Endodermal cell (in vitro differentiated cells): ENCODE measurements around the gene CDH8. TPM values are rescaled to one million over a fixed set of nuclear protein-coding genes. Genes with fewer than 3 reads are reported as not detected.
"Not testable (repeated sequence)": the region's sequence is repeated elsewhere in the genome, so short reads cannot be mapped to it uniquely, and the experiment has no call there.

Experiments
- DNase-seq: peaks from one replicate; pipeline ENCODE4 v3.0.0-alpha.2; 2017
- H3K27ac ChIP-seq: 2 replicates; pipeline ENCODE4 v1.5.1; 2013; ENCODE audit warnings: mild to moderate bottlenecking, low read depth, low read length, moderate library complexity
- H3K27me3 ChIP-seq: 2 replicates; pipeline ENCODE4 v1.6.1; 2013; ENCODE audit warnings: mild to moderate bottlenecking, low read length, moderate library complexity; ENCODE audit not compliant: insufficient read depth, control insufficient read depth, poor library complexity, severe bottlenecking
- H3K36me3 ChIP-seq: 2 replicates; pipeline ENCODE4 v1.7.0; 2013; ENCODE audit warnings: mild to moderate bottlenecking, low read length, moderate library complexity; ENCODE audit not compliant: control insufficient read depth, insufficient read depth
- H3K4me1 ChIP-seq: one replicate; pipeline ENCODE4 v1.7.0; 2013; ENCODE audit warnings: low read length; ENCODE audit not compliant: control insufficient read depth, insufficient read depth
- H3K4me3 ChIP-seq: 2 replicates; pipeline ENCODE4 v1.5.1; 2013; ENCODE audit warnings: mild to moderate bottlenecking, low read length, moderate library complexity
- H3K9ac ChIP-seq: 2 replicates; pipeline ENCODE4 v1.6.1; 2013; ENCODE audit warnings: mild to moderate bottlenecking, low read length, moderate library complexity; ENCODE audit not compliant: poor library complexity, severe bottlenecking; ENCODE audit errors: extremely low read depth
- H3K9me3 ChIP-seq: 2 replicates; pipeline ENCODE4 v1.6.1; 2013; ENCODE audit warnings: mild to moderate bottlenecking, low read length, moderate library complexity; ENCODE audit not compliant: control insufficient read depth
- H3K27ac Mint-ChIP-seq: 2 replicates; pipeline ENCODE4 v1.8.0; 2020; ENCODE audit warnings: mixed read lengths
- H3K27me3 Mint-ChIP-seq: 2 replicates; pipeline ENCODE4 v1.8.0; 2021; ENCODE audit warnings: mild to moderate bottlenecking, mixed read lengths; ENCODE audit not compliant: insufficient read depth
- H3K36me3 Mint-ChIP-seq: 2 replicates; pipeline ENCODE4 v1.8.0; 2020; ENCODE audit warnings: low read depth, mixed read lengths
- H3K4me1 Mint-ChIP-seq: 2 replicates; pipeline ENCODE4 v1.8.0; 2020; ENCODE audit warnings: mixed read lengths
- H3K4me3 Mint-ChIP-seq: 2 replicates; pipeline ENCODE4 v1.8.0; 2020; ENCODE audit warnings: mild to moderate bottlenecking, moderate library complexity, mixed read lengths
- H3K9me3 Mint-ChIP-seq: 2 replicates; pipeline ENCODE4 v1.8.0; 2020; ENCODE audit warnings: mild to moderate bottlenecking, mixed read lengths
- CTCF ChIP-seq: fragments of 200-600 bp; sonication (generic); conservative IDR thresholded peaks from 2 replicates; pipeline ENCODE4 v1.5.0; 2021; ENCODE audit warnings: antibody characterized with exemption, mild to moderate bottlenecking
- WGBS, 2 experiments: methylation state at CpG; one replicate each; pipeline versions ENCODE4 v1.1.5 to v1.1.7; 2013; ENCODE audit warnings: missing lambda C conversion rate in 2 of 2, mixed read lengths in 1 of 2; ENCODE audit not compliant: insufficient coverage in 1 of 2, insufficient read length in 1 of 2; 5-methylcytosine and 5-hydroxymethylcytosine counted together
- total RNA-seq, 2 donors: library from RNA; stranded (reverse); fragmentation: NEBNext Ultra II Directional in 1 of 2; extraction: Animal tissue kit (Norgen Biotek cat#: 25700) in 1 of 2; gene quantifications; 2 replicates in 1 of 2; 3 replicates in 1 of 2; pipeline ENCODE4 v1.2.1, GENCODE V29; 2021

The CDH8 gene
- total RNA-seq, 2 donors from 2014 or later: 13.9 to 27.2 TPM

- Mint-ChIP-seq H3K27me3 (no peaks in the 10 kb centered on the region), H3K4me1 (peaks cover 28% of the 10 kb centered on the region), H3K4me3 (no peak overlapping the region), H3K9me3 (no peaks in the 10 kb centered on the region), H3K27ac (no peak overlapping the region), H3K36me3 (no peaks in the 10 kb centered on the region)
- TF ChIP-seq CTCF: no peak
- Histone ChIP-seq H3K27ac (no peak overlapping the region), H3K4me3 (no peak overlapping the region), H3K9ac (no peak overlapping the region), H3K4me1 (no peaks in the 10 kb centered on the region), H3K36me3 (no peaks in the 10 kb centered on the region), H3K27me3 (peaks cover 9% of the 10 kb centered on the region), H3K9me3 (no peaks in the 10 kb centered on the region)
- DNase-seq: no peak
- WGBS, 2 experiments: 88% methylated on average over 4 to 5 of the region's 5 CpGs
These were observed 322.5 kb downstream of the CDH8 start for GRCh38 chr16:61713787-61714186.

- H3K27ac Mint-ChIP-seq, H3K36me3 Mint-ChIP-seq, H3K27me3 Mint-ChIP-seq, H3K4me3 ChIP-seq, DNase-seq, H3K36me3 ChIP-seq, H3K4me1 Mint-ChIP-seq, H3K27me3 ChIP-seq, H3K4me3 Mint-ChIP-seq, H3K27ac ChIP-seq, H3K4me1 ChIP-seq, H3K9me3 ChIP-seq, H3K9me3 Mint-ChIP-seq, H3K9ac ChIP-seq: not testable (repeated sequence)
- 95 to 100% methylated on average over 1 to 4 of the region's 4 CpGs for WGBS, 2 experiments
These were observed 336.6 kb downstream of the CDH8 start for GRCh38 chr16:61699640-61700039.

GRCh38 chr16:61684541-61684940 is 351.7 kb downstream of the CDH8 start:
- WGBS, 2 experiments: 77 to 100% methylated on average over 2 to 3 of the region's 3 CpGs
- Mint-ChIP-seq H3K36me3 (no peaks in the 10 kb centered on the region), H3K4me3 (no peak overlapping the region), H3K4me1 (peaks cover 6% of the 10 kb centered on the region), H3K9me3 (no peaks in the 10 kb centered on the region), H3K27ac (no peak overlapping the region), H3K27me3 (no peaks in the 10 kb centered on the region)
- no peaks in the 10 kb centered on the region for H3K4me1 ChIP-seq
- no peaks in the 10 kb centered on the region for H3K27me3 ChIP-seq
- no peak overlapping the region for H3K4me3 ChIP-seq
- H3K27ac ChIP-seq: no peak overlapping the region
- no peak for DNase-seq
- no peak for TF ChIP-seq CTCF
- H3K36me3 ChIP-seq: no peaks in the 10 kb centered on the region
- H3K9ac ChIP-seq: no peak overlapping the region
- no peaks in the 10 kb centered on the region for H3K9me3 ChIP-seq

GRCh38 chr16:61681673-61682072 is 354.6 kb downstream of the CDH8 start:
- no peaks in the 10 kb centered on the region for H3K27me3 ChIP-seq
- Mint-ChIP-seq H3K27me3 (no peaks in the 10 kb centered on the region), H3K36me3 (no peaks in the 10 kb centered on the region), H3K4me1 (peaks cover 7% of the 10 kb centered on the region), H3K27ac (no peak overlapping the region), H3K4me3 (no peak overlapping the region), H3K9me3 (no peaks in the 10 kb centered on the region)
- peaks cover 4% of the 10 kb centered on the region for H3K4me1 ChIP-seq
- H3K4me3 ChIP-seq: no peak overlapping the region
- no peak for TF ChIP-seq CTCF
- no peaks in the 10 kb centered on the region for H3K9me3 ChIP-seq
- H3K27ac ChIP-seq: no peak overlapping the region
- H3K36me3 ChIP-seq: no peaks in the 10 kb centered on the region
- H3K9ac ChIP-seq: no peak overlapping the region
- DNase-seq: no peak
- 87 to 95% methylated on average over 3 to 4 of the region's 4 CpGs for WGBS, 2 experiments
